ENCODE data around the gene GNLY.
"Not testable (repeated sequence)": the region's sequence is repeated elsewhere in the genome, so short reads cannot be mapped to it uniquely, and the experiment has no call there.

Gene GNLY

GRCh38 chr2:85650456-85650855 lies 43.7 kb upstream of the GNLY start:
- no peak overlapping the region for H3K4me3 ChIP-seq (ENCODE audit: low read depth, low read length)
- DNase-seq (ENCODE audit: low read depth): no peak
- TF ChIP-seq, protein P1, sequence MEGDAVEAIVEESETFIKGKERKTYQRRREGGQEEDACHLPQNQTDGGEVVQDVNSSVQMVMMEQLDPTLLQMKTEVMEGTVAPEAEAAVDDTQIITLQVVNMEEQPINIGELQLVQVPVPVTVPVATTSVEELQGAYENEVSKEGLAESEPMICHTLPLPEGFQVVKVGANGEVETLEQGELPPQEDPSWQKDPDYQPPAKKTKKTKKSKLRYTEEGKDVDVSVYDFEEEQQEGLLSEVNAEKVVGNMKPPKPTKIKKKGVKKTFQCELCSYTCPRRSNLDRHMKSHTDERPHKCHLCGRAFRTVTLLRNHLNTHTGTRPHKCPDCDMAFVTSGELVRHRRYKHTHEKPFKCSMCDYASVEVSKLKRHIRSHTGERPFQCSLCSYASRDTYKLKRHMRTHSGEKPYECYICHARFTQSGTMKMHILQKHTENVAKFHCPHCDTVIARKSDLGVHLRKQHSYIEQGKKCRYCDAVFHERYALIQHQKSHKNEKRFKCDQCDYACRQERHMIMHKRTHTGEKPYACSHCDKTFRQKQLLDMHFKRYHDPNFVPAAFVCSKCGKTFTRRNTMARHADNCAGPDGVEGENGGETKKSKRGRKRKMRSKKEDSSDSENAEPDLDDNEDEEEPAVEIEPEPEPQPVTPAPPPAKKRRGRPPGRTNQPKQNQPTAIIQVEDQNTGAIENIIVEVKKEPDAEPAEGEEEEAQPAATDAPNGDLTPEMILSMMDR (IDR thresholded peaks at IDR 0.05; ENCODE audit: insufficient read depth, low read depth, low read length, missing control alignments): no peak

- H3K4me3 ChIP-seq (ENCODE audit: low read depth, low read length): no peak overlapping the region
- TF ChIP-seq, protein P1 (IDR thresholded peaks at IDR 0.05; ENCODE audit: insufficient read depth, low read depth, low read length, missing control alignments): no peak
- DNase-seq (ENCODE audit: low read depth): no peak
Measured at GRCh38 chr2:85651097-85651496, 43.1 kb upstream of the GNLY start.

DNA sequence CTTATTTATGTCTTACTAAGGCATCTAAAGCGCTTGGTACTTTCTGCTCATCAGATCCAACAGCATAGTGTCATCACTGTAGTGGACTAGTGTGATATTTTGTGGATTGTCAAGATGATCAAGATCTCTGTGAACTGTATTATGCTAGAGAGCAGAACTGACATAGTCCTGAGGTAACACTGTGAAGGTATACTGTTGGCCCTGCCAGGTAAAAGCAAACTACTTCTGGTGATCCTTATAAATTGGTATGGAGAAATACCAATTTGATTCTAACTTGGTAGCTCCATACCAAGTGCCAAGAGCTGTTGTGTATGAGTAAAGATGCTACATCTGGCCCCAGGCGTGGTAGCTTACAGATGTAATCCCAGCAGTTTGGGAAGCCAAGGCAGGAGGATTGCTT lies 42.1 kb upstream of the GNLY start:
- no peak overlapping the region for H3K4me3 ChIP-seq (ENCODE audit: low read depth, low read length)
- TF ChIP-seq, protein P1 (IDR thresholded peaks at IDR 0.05; ENCODE audit: insufficient read depth, low read depth, low read length, missing control alignments): no peak
- no peak for DNase-seq (ENCODE audit: low read depth)

- TF ChIP-seq, protein P1 (IDR thresholded peaks at IDR 0.05; ENCODE audit: insufficient read depth, low read depth, low read length, missing control alignments): no peak
- H3K4me3 ChIP-seq (ENCODE audit: low read depth, low read length): no peak overlapping the region
- DNase-seq (ENCODE audit: low read depth): no peak
Measured at GRCh38 chr2:85653996-85654395, 40.2 kb upstream of the GNLY start.

DNA sequence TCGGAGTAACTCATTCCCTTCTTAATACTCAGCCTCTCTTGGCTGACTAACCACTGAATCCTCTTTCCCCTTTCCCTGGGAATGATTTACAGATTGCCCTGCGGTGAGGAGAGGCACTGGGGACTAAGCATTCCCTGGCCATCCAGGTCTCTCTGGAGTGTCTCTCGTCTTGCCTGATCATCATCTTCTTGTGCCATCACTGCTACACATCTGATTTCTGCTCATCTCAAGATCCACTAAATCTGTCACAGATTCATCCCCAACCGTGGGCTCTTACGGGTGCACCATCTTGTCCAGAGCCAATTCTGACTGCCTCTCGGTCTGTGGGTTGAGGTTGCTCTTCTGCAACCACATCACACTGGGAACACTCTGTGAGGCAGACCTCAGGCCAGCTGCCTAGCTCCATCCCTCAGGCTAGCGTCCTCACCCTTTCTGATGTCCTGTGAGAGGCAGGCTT lies 38.2 kb upstream of the GNLY start:
- TF ChIP-seq, protein P1 (IDR thresholded peaks at IDR 0.05; ENCODE audit: insufficient read depth, low read depth, low read length, missing control alignments): no peak
- no peak overlapping the region for H3K4me3 ChIP-seq (ENCODE audit: low read depth, low read length)
- no peak for DNase-seq (ENCODE audit: low read depth)

DNA sequence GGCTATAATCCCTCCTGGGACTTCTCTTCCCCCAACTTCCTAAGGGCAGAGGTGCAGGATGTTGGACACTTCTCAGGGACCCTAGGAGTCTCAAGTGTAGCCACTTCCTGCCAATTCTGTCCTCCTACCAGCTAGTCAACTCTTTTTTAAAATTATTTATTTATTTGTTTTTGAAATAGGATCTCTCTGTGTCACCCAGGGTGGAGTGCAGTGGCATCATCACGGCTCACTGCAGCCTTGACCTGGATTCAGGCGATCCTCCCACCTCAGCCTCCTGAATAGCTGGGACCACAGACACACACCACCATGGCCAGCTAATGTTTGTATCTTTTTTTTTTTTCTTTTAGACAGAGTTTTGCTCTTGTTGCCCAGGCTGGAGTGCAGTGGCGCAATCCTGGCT lies 37.7 kb upstream of the GNLY start:
- DNase-seq (ENCODE audit: low read depth): no peak
- TF ChIP-seq, protein P1 (IDR thresholded peaks at IDR 0.05; ENCODE audit: insufficient read depth, low read depth, low read length, missing control alignments): no peak
- H3K4me3 ChIP-seq (ENCODE audit: low read depth, low read length): no peak overlapping the region

GRCh38 chr2:85657399-85657798 lies 36.8 kb upstream of the GNLY start:
- not testable (repeated sequence) for DNase-seq (ENCODE audit: low read depth); H3K4me3 ChIP-seq (ENCODE audit: low read depth, low read length)
